HG02678 (cell line): ENCODE data around the gene LAMC3.
"Not testable (repeated sequence)": the region's sequence is repeated elsewhere in the genome, so short reads cannot be mapped to it uniquely, and the experiment has no call there.

Experiments used
- ATAC-seq: cut with Tn5 transposase; IDR thresholded peaks from one replicate; pipeline ENCODE4 v1.9.1; 2021; ENCODE audit warnings: mild to moderate bottlenecking, moderate library complexity; ENCODE audit not compliant: unreplicated experiment

LAMC3 gene

GRCh38 chr9:131114084-131114535 is 105.1 kb downstream of the LAMC3 start:
- ATAC-seq: no peak

GRCh38 chr9:131115360-131115742 is 106.4 kb downstream of the LAMC3 start:
- ATAC-seq: not testable (repeated sequence)

- ATAC-seq: no peak
Measured at GRCh38 chr9:131116281-131117120, 107.5 kb downstream of the LAMC3 start.

- ATAC-seq: no peak
Measured at GRCh38 chr9:131117121-131117761, 108.3 kb downstream of the LAMC3 start.

GRCh38 chr9:131117762-131118145 is 108.8 kb downstream of the LAMC3 start:
- no peak for ATAC-seq

GRCh38 chr9:131119600-131119999 is 110.6 kb downstream of the LAMC3 start:
- no peak for ATAC-seq

GRCh38 chr9:131120620-131121228 is 111.8 kb downstream of the LAMC3 start:
- ATAC-seq: no peak

- no peak for ATAC-seq
Measured at GRCh38 chr9:131121346-131121745, 112.4 kb downstream of the LAMC3 start.

GRCh38 chr9:131122158-131122557 is 113.2 kb downstream of the LAMC3 start:
- ATAC-seq: no peak

GRCh38 chr9:131125038-131125287 is 116.0 kb downstream of the LAMC3 start:
- no peak for ATAC-seq

GRCh38 chr9:131125288-131126058 is 116.5 kb downstream of the LAMC3 start, which contains the start of gene NUP214:
Gene NUP214 (plus strand): TSS chr9:131125586. CDS start chr9:131125705, 119 bp downstream.
- ATAC-seq: peak; percentile 98

GRCh38 chr9:131126059-131126426 is 117.1 kb downstream of the LAMC3 start:
- ATAC-seq: no peak

- ATAC-seq: no peak
Measured at GRCh38 chr9:131129183-131129582, 120.2 kb downstream of the LAMC3 start.

- no peak for ATAC-seq
Measured at GRCh38 chr9:131138676-131139075, 129.7 kb downstream of the LAMC3 start.

- no peak for ATAC-seq
Measured at GRCh38 chr9:131140112-131140511, 131.1 kb downstream of the LAMC3 start.

GRCh38 chr9:131140550-131140949 is 131.6 kb downstream of the LAMC3 start:
- ATAC-seq: no peak

GRCh38 chr9:131142160-131142559 is 133.2 kb downstream of the LAMC3 start:
- ATAC-seq: no peak
